ENCODE measurements around the gene PIK3R6. TPM values are rescaled to one million over a fixed set of nuclear protein-coding genes. Genes with fewer than 3 reads are reported as not detected.

PIK3R6 gene
- total and polyA plus RNA-seq, 2 experiments from 2014 or later: 0.11 to 0.24 TPM

DNA sequence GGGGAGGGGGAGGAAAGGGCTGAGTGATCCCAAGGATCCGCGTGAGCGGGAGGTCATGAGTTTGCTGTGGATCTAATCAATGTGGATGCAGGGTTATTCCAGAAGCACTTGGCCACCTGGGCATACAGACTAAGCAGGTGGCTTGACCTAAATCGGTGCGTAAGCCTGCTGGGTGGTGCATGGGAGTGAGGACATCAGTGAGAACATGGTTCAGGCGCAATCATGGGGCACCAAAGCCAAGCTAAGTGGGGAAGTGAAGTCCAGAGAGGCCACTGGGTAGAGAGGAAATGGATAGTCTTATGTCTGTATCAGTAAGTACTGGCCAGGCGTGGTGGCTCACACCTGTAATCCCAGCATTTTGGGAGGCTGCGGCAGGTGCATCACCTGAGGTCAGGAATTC is 49.4 kb downstream of the PIK3R6 start:
- H3K4me1 Mint-ChIP-seq: no peaks in the 10 kb centered on the region; the same call in 2 of the 3 replicates

GRCh38 chr17:8806926-8807550 is 60.4 kb downstream of the PIK3R6 start:
- Histone ChIP-seq H3K27me3 (ENCODE audit: insufficient read depth) (no peaks in the 10 kb centered on the region), H3K4me2 (no peak overlapping the region), H3K4me3 (no peak overlapping the region), H3K9me2 (ENCODE audit: insufficient read depth) (peaks cover 6% of the 10 kb centered on the region; the same call in 1 of the 2 replicates), H3K79me2 (replicated peaks; ENCODE audit: insufficient read depth) (no peaks in the 10 kb centered on the region), H2AFZ (peak overlapping the region; percentile 63), H3K36me3 (ENCODE audit: insufficient read depth) (no peaks in the 10 kb centered on the region; the same call in 1 of the 2 replicates), H3K27ac (ENCODE audit: low read depth) (no peak overlapping the region), H3K4me1 (ENCODE audit: insufficient read depth) (no peaks in the 10 kb centered on the region), H4K20me1 (replicated peaks; ENCODE audit: insufficient read depth) (no peaks in the 10 kb centered on the region), H3F3A (replicated peaks; ENCODE audit: low read depth) (no peaks in the 10 kb centered on the region)
- Mint-ChIP-seq H3K27me3 (ENCODE audit: insufficient read depth, low read depth, poor library complexity) (peaks cover 6% of the 10 kb centered on the region), H3K27ac (no peak overlapping the region), H3K9me3 (peaks cover 12% of the 10 kb centered on the region), H3K36me3 (ENCODE audit: low read depth) (no peaks in the 10 kb centered on the region; the same call in 2 of the 3 replicates), H3K4me1 (peaks cover 12% of the 10 kb centered on the region), H3K4me3 (no peak overlapping the region)
- DNase-seq (ENCODE audit: low spot score) (no peak), ATAC-seq (no peak)
- no peak for TF ChIP-seq JUNB (IDR thresholded peaks at IDR 0.05; ENCODE audit: unreplicated experiment)
- no peak for TF ChIP-seq POLR2AphosphoS5 (IDR thresholded peaks at IDR 0.05; ENCODE audit: low read depth)
- no peak for TF ChIP-seq NANOG (IDR thresholded peaks at IDR 0.05; ENCODE audit: borderline replicate concordance)
- no peak for TF ChIP-seq ZNF114 (CRISPR knock-in tag; IDR thresholded peaks at IDR 0.05)
- TF ChIP-seq, protein P1, sequence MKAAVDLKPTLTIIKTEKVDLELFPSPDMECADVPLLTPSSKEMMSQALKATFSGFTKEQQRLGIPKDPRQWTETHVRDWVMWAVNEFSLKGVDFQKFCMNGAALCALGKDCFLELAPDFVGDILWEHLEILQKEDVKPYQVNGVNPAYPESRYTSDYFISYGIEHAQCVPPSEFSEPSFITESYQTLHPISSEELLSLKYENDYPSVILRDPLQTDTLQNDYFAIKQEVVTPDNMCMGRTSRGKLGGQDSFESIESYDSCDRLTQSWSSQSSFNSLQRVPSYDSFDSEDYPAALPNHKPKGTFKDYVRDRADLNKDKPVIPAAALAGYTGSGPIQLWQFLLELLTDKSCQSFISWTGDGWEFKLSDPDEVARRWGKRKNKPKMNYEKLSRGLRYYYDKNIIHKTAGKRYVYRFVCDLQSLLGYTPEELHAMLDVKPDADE (IDR thresholded peaks at IDR 0.05): no peak
- TF ChIP-seq ZNF331 (CRISPR knock-in tag; IDR thresholded peaks at IDR 0.05; ENCODE audit: low read depth): no peak
- TF ChIP-seq CTCF (conservative IDR thresholded peaks at IDR 0.05; ENCODE audit: low read depth in 2 of 2): no peak
- no peak for TF ChIP-seq STAT1 (IDR thresholded peaks at IDR 0.05; ENCODE audit: unreplicated experiment)
- TF ChIP-seq CREB1 (CRISPR knock-in tag; IDR thresholded peaks at IDR 0.05; ENCODE audit: low read depth): no peak

More for the DNA sequence above, 49.4 kb downstream of the PIK3R6 start:
- H3K27me3 Mint-ChIP-seq (ENCODE audit: insufficient read depth, low read depth, poor library complexity): peaks cover 7% of the 10 kb centered on the region
- H3K9me3 Mint-ChIP-seq: peaks cover 2% of the 10 kb centered on the region; the same call in 1 of the 3 replicates
- Histone ChIP-seq H4K20me1 (replicated peaks; ENCODE audit: insufficient read depth) (no peaks in the 10 kb centered on the region), H3K9me2 (ENCODE audit: insufficient read depth) (no peaks in the 10 kb centered on the region), H3K4me2 (no peak overlapping the region), H3K79me2 (replicated peaks; ENCODE audit: insufficient read depth) (no peaks in the 10 kb centered on the region), H3K4me3 (no peak overlapping the region), H3F3A (replicated peaks; ENCODE audit: low read depth) (no peaks in the 10 kb centered on the region), H3K36me3 (ENCODE audit: insufficient read depth) (no peaks in the 10 kb centered on the region), H3K27ac (ENCODE audit: low read depth) (no peak overlapping the region), H2AFZ (no peak overlapping the region), H3K27me3 (ENCODE audit: insufficient read depth) (no peaks in the 10 kb centered on the region), H3K4me1 (ENCODE audit: insufficient read depth) (no peaks in the 10 kb centered on the region)
- no peak for ATAC-seq
- H3K27ac Mint-ChIP-seq: no peak overlapping the region
- no peak for TF ChIP-seq EZH2 (IDR thresholded peaks at IDR 0.05; ENCODE audit: low read depth, unreplicated experiment)
- no peak for TF ChIP-seq STAT1 (IDR thresholded peaks at IDR 0.05; ENCODE audit: unreplicated experiment)
- TF ChIP-seq, protein P2, sequence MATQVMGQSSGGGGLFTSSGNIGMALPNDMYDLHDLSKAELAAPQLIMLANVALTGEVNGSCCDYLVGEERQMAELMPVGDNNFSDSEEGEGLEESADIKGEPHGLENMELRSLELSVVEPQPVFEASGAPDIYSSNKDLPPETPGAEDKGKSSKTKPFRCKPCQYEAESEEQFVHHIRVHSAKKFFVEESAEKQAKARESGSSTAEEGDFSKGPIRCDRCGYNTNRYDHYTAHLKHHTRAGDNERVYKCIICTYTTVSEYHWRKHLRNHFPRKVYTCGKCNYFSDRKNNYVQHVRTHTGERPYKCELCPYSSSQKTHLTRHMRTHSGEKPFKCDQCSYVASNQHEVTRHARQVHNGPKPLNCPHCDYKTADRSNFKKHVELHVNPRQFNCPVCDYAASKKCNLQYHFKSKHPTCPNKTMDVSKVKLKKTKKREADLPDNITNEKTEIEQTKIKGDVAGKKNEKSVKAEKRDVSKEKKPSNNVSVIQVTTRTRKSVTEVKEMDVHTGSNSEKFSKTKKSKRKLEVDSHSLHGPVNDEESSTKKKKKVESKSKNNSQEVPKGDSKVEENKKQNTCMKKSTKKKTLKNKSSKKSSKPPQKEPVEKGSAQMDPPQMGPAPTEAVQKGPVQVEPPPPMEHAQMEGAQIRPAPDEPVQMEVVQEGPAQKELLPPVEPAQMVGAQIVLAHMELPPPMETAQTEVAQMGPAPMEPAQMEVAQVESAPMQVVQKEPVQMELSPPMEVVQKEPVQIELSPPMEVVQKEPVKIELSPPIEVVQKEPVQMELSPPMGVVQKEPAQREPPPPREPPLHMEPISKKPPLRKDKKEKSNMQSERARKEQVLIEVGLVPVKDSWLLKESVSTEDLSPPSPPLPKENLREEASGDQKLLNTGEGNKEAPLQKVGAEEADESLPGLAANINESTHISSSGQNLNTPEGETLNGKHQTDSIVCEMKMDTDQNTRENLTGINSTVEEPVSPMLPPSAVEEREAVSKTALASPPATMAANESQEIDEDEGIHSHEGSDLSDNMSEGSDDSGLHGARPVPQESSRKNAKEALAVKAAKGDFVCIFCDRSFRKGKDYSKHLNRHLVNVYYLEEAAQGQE (IDR thresholded peaks at IDR 0.05; ENCODE audit: unreplicated experiment): no peak
- TF ChIP-seq JUNB (IDR thresholded peaks at IDR 0.05; ENCODE audit: unreplicated experiment): no peak
- TF ChIP-seq NANOG (IDR thresholded peaks at IDR 0.05; ENCODE audit: borderline replicate concordance): no peak
- TF ChIP-seq EZH2phosphoT487 (IDR thresholded peaks at IDR 0.05; ENCODE audit: unreplicated experiment): no peak
- DNase-seq (ENCODE audit: low spot score): no peak
- no peaks in the 10 kb centered on the region for H3K36me3 Mint-ChIP-seq (ENCODE audit: low read depth)
- no peak overlapping the region for H3K4me3 Mint-ChIP-seq
